NCI-H1417 treated with DMSO at 0.1 percent for 48 hours (cell line): ENCODE measurements around the gene SHISA6.
"Not testable (repeated sequence)": the region's sequence is repeated elsewhere in the genome, so short reads cannot be mapped to it uniquely, and the experiment has no call there.

Source experiments
- DNase-seq: peaks from one replicate; lab custom pipeline; 2025; lab: John Stamatoyannopoulos, UW

Gene SHISA6

DNA sequence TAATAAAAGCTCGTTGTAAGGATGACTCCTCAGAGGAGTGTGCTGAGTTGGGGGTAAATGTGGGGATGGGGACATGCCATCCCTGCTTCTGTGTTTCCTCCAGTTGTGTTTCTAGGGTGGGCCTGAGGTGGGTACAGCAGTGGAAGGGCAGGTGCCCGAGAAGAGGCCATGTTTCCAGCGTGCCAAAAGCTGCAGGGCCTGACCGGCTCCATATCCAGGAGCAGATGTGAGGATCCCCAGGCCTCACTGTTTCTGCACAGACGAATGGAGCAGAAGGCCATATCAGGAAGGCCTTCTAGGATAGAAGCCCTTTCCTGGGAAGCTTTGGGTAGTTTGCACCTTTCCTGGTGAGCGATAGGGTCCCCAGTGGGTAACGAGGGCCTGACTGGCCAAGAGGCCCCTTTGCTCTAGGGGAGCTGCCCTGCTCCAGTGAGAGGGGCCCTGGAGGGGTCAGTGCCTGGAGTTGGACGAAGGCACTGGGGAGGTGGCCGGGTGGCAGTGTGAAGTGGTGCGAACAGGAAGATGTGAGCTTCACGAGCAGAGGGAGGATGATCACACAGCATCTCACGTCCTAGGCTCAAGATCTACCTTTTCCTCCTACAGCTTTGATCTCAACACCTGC is 62.9 kb downstream of the SHISA6 start:
- no peak for DNase-seq

DNA sequence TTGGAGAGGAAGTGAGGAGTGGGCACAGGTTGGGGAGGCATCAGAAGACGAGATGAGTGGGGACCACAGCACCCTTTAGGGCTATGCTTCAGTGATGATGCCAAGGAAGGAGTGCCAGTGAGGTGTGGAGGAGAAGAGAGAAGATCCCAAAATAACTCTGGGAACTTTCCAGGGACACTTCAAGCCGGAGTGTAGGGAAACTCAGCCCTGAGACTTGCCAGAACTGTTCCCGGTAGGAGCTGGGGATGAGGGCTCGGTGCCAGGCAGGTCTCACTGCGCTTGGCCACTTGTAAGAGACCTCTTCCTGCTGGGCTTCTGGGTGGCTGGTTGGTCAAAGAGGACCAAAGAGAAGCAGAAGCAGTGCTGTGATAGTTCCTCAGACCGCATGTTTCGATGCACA is 63.6 kb downstream of the SHISA6 start:
- DNase-seq: no peak

DNA sequence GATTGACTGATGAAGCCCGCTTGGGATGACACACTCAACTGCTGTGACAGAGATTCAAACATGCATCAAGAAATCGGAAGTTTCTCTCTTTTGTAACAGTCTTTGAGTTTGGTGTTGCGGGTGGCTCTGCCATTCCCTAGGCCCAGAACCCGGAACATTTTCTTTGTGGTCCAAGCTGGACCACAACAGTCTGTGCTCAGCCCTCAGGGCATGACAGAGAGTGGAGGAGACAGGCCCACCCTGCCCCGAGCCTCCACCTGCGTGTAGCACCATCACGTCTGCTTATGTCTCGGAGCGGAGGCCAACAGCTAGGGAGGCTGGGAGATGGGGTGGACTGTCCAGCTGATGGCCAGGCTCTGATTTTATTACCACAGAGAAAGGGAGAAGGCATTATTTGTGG is 64.5 kb downstream of the SHISA6 start:
- DNase-seq: no peak

DNA sequence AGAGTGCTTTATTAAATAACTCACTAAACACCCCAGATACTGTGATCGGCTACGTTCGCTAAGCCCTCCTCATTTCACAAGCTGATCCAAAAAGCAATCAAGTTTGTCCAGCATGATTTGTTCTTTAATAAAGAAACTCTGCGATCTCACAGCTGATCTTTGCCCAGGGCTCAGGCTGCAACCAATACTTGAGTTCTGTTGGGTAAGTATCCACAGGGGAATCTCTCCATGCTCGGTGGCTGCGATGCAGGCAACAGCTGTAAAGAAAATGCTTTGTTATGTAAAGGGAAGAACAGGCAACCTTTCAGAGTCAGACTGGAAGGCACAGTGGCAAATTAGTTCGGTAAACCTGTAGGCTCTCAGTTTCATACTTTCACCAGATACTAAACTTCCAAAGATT is 67.5 kb downstream of the SHISA6 start:
- no peak for DNase-seq

DNA sequence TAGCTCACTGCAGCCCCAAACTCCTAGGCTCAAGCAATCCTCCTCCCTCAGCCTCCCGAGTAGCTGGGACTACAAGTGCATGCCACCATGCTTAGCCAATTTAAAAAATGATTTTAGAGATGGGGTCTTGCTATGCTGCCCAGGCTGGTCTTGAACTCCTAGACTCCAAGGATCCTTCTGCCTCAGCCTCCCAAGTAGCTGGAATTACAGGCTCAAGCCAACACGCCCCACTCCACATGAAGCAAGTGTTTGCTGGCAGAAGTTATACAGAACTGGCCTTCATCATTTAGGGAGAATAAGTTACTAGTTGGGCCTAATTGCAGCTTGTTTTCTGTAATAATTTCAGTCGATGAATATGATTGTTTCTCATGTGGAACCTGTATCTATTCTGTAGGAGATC is 68.0 kb downstream of the SHISA6 start:
- DNase-seq: no peak

DNA sequence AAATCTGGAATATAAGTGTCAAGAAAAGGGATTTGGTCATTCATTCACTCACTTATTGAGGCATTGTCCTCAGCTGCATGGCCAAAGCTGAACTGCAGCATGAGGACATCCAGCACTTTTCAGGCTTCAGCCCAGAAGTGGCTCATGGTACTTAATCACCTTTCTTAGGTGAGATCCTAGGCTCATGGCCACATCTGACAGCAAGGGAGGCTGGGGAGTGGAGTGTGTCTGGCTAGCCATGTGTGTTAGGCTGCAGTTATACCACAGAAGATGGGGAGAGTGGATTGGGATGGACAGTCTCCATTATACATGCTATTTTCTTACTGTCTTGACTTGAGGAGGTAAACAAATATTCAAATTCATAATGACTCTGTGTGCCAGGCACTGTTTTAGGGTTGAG is 68.8 kb downstream of the SHISA6 start:
- no peak for DNase-seq

DNA sequence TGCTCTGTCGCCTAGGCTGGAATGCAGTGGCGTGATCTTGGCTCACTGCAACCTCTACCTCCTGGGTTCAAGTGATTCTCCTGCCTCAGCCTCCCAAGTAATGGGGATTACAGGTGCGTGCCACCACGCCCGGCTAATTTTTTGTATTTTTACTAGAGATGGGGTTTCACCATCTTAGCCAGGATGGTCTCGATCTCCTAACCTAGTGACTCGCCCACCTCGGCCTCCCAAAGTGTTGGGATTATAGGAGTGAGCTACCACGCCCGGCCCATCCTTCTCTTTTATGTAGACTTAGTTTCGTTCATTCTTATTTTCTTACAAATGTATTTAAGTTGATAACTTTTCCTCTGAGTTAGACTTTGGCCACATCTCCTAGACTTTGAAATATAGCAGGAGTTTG is 75.4 kb downstream of the SHISA6 start:
- not testable (repeated sequence) for DNase-seq

DNA sequence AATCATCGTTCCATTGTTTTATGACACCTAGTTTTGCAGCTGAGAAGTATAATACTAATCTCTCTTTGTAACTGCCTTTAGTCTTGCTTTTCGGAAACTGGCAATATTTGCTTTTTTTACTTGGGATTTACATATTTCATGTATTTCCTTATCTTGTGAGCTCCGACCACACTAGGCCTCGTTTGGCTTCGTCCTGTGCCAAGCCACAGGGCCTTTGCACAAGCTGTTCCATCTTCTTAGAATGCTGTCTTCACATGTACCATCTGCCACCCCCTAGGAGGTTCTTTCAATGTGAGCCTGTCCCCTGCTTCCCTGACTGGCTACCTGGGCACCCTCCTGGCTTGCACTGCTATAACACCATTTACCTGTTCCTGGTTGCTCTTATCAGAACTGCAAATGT is 77.2 kb downstream of the SHISA6 start:
- no peak for DNase-seq

DNA sequence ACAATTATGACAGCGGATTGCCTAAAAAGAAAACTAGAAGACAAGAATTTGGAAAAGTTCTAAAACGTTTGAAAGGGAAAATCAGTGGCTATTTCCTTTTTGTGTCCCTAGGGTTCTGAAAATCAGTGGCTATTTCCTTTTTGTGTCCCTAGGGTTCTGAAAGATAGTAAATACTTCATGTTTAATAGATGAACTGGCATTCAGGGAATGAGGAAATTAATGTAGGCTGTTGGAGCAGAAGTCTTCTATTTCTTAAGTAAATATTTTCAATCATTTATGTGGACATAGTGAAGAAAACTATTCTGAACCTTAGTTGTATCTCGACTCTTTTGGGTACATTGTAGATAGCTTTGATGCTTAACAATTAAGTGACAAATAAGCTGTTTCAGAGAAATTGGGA is 78.9 kb downstream of the SHISA6 start:
- no peak for DNase-seq

DNA sequence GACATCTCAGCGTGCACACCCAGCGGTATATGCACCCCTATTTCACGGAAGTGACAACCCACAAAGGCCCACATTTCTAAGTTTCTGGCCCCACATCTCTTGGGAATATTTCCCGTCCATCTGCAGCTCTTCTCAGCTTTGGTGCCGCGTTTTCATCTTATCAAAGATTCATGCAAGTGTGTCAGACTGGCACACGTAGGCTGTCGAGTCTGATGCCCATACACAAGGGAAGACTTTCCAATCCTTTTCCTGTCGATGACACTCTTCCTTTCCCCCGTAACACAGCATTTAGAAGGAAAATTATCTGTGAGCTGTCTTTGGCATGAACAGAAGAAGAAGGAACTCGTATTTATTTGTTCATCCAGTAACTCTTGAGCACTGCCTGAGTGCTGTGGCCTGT is 83.0 kb downstream of the SHISA6 start:
- no peak for DNase-seq

DNA sequence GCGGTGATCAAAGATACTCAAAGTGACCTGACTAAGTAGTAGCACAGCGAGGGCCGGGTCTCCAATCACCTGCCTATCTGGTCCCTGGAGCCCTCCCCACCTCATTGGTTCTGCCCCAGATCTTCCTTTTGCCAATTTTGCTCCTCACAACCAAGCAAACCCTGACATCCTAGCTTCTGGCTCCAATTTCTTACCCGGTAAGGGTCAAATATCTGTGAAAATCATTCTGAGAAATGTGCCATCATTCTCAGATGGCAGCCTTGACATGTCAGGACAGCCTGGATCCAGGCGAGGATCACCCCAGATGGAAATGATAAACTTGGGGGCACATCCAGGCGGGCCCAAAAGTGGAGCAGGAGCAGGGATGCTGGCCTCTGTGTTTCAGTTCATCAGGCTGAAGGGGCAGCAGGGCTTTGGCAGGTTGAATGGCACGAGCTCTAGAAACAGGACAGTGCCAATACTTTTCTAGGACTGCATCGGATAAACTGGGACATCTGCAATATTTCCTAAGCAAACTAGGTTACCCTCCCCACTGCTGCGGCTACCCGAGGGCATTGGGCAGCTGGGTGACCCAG is 83.9 kb downstream of the SHISA6 start:
- no peak for DNase-seq

DNA sequence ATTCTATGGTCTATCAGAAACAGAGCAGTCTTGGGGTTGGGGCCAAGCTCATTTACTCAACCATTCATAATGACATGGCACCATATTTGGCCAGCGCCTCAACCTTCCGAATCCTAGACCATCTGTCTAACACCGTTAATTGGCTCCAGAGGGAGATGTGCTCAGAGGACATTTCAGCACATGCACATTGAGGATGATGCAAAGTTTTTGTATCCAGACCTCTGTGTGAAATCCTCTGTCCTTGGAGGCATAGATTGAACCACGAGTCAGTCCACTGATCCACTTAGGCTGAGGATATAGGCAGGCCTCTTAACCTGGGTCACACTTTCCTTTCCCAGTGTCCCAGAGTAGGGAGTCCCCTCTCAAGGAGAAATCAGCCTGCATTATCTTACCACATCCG is 85.5 kb downstream of the SHISA6 start:
- DNase-seq: no peak

DNA sequence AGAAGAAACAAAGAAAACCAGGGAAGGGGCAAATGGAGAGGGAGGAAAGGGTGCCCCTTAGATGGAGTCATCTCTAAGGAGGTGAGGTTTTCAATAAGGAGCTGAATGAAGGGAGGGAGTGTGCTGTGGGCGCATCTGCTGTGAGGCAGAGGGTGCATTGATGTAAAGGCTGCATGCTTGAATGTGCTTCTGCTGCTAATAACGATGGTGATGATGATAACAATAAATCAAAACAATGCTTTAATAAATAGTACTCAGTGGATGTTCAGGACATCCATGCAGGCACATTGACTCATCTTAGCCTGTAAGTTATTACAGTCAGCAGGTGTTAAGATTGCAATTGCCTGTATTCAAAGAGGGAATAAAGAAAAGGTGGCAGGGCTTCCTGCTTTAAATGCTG is 87.8 kb downstream of the SHISA6 start:
- DNase-seq: no peak

DNA sequence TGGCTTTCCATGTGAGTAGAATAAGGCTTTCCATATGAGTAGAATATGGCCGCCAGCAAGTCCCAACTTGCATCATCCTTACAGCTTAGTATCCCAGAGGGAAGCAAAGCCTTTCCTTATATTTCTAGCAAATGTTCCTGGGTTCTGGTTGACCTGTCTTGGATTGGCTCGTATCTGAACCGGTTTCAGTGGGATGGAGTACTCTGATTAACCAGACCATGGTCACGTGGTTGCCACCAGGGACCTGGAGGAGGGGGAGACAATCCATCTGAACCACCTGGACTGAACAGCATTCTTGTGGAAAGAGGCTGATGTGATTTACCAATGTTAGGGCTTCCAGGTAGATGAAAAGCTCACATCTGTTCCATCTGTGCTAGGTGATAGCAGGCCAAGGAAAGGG is 89.0 kb downstream of the SHISA6 start:
- DNase-seq: no peak

DNA sequence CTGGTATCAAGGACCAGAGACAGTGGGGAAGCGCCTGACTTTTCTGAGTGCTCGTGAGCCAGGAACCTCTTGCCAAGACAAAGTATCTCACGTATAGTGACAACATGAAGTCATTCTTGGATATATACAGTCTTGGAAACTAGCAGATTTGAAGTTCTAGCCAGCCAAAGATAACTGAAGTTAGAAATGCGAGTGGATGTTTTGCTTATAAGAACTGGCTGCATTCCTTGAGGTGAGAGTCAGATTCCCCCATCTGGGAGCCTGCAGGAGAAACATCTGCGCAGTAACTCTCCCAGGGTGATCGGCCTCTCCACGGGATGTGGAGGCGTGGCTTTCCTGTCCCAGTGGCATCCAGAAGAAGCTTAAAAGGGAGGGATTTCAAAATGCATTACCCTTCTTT is 89.8 kb downstream of the SHISA6 start:
- no peak for DNase-seq

DNA sequence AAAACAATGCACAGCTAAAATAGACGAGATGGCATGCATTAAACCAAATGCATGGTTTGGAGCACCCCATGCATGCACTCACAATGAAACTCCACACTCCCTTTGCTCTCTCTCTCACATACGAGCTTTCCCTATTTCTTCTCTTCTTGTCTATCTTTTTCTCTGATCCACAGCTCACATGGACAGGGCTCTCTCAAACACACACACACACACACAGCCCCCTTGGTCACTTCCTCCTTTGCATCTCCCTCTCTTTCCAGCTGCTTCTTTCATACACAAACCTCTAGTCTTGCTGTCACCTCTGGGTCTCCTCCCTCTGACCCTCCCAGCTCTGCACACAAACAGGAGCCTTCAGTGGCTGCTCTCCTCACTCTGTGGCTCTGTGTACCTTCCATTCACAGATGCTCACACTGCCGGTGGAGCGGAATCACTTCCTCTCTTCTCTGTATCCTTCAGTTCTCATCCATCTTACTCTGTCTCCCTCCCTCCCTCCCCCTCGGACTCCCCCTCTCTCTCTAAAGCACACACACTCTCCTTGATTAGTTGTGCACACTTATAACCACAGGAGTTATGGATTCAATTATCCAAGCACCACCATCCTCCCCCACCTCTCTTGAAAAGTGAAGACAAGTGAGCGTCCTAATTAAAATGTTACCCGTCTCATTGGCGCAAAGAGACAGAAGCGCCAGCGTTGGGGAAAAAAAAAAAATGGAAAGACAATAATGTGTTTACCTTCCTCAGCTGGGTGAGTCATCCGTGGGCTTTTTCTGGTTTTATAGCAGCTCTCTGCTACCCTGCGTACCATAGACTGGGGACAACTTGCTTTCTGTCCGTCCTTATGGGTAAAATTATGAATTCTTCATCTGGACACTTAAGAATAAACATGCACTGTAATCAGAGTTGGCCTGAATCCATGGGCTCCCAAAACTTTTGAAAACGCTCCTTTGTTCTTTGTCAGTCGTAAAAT is 90.8 kb downstream of the SHISA6 start:
- no peak for DNase-seq

DNA sequence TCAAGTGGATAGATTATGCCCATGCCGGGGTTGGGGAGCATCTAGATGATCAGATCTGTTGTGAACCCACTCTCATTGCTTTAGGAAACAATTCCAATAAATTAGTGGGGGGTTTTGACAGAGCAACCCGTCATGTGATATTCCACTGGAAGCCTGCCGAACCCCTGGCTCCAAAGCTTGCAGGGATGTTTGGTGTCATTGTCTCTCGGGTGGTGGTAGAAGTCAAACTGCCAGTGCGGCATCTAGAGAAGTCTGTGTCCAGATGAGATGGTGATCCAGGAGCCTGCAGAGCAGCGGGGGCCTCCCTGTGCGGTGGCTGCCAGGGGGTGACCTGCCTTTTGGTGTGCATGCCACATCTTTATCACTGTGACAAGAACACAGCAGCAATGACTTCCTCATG is 91.7 kb downstream of the SHISA6 start:
- no peak for DNase-seq

DNA sequence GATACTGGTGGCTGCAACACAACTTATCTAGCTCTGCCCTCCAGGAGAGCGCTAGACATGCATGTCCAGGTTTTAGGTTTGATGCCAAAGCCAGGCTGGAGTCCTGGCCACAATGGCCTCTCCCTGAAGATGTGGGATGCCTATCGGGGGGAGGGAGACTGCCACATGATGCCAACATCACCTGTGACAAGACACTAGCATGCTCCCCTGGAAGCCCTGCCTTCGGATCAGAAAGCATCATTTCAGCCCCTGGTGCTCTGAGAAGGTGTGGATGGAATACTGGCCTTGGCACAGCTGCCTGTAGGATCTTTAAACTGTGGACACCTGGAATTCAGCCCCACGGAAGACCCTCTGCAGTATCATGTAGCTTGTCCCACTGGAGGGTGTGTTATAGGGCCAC is 93.5 kb downstream of the SHISA6 start:
- DNase-seq: no peak

DNA sequence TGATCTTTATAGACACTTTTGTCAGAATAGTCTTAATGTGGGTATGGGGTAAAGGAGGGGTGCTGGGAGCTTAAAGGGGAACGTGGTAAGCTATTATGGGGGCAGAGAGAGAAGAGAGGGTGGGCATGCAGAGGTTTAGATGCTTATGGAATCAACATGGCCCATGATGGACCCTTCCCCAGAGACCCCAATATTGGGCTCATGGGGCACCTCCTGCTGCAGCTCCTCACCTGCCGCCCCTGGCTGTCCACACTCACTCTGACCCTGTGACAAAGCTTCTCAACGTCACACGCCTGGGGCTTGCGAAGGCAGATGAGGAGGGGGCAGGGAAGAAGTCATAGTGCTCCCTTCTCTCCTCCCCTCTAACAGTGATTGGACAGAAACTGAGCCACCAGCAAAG is 95.3 kb downstream of the SHISA6 start:
- DNase-seq: no peak

DNA sequence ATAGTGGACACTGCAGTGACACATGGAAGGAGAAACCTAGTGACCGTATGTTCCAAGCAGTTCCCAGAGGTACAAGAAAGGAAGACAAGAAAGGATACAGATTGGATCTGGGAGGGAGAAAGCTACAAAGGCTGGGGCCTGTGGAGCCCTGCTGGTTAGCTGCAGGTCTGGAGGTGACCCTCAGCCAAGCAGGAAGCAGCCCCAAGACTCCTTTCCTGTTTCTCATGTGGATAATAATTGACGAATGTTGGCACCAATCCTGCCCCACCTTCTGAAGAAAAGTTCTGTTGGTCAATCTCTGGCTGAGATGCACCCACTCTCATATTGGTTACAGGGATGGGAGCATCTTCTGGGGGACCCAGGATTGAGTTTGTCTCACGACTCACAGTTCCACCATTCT is 99.8 kb downstream of the SHISA6 start:
- DNase-seq: no peak

DNA sequence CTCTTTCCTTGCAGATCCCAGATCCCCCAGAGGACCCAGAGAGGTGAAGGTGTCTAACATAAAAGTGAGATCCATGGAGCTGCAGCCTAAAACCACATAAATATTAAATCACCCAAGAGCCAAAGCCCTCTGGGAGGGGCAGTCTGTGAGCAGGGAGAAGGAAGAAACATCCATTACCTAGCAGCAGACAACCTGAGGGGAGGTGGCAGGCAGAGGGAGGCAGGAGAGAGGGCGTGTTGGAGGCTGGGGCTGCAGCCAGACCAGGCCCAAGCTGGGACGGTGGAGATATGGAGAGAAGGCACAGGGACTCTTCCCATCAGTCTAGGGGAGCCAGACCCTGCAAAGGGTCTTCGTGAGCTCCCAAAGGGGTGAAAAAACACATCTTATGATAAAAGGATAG is 101.1 kb downstream of the SHISA6 start:
- DNase-seq: no peak

DNA sequence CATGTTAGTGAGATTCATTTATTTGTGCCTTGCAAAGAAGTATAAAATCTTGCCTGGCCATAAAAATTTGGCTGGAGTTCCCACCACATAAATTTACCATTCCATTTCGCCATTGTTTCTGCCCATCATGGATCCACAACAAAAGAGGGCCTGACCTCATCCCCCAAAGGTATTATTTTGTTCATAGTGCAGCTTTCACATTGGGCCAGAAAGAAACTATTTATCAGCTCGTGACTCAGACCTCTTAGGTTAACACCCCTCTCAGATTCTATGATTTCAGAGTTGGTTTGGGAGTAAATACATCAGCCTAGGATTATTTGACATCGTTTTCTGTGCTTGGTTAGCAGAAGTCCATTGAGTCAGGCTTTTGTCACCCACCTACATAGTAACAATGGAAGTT is 108.1 kb downstream of the SHISA6 start:
- no peak for DNase-seq

DNA sequence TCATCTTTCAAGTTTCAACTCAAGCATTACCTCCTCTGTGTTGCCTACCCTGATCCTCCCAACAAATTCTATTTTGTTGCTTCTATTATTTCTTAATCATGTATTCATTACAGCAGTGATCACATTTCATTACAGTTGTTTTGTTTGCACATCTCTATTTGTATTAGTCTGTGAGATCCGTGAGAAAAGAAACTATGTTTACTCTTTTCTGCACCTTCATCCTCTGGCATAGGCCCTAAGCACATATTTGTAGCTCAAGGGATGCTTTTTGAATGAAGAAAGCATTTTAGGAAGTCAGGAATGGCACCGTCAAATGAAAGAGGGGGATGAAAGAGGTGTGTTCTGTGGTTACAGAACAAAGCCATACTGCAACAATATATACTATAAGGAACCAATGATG is 110.5 kb downstream of the SHISA6 start:
- DNase-seq: no peak
